ENCODE data around the gene NEUROD2. TPM values are rescaled to one million over a fixed set of nuclear protein-coding genes. Genes with fewer than 3 reads are reported as not detected.

Gene NEUROD2
- total RNA-seq, 1 donor = not detected

GRCh38 chr17:39606434-39607056 is 1.2 kb downstream of the NEUROD2 start:
- TF ChIP-seq CTCF (IDR thresholded peaks at IDR 0.05; ENCODE audit: insufficient read depth, low read depth, low read length) = no peak
- no peak for DNase-seq (ENCODE audit: low read depth)
- no peak overlapping the region for H3K4me3 ChIP-seq (ENCODE audit: low read depth, low read length)

GRCh38 chr17:39605492-39606433 is 2.0 kb downstream of the NEUROD2 start:
- no peak for TF ChIP-seq CTCF (IDR thresholded peaks at IDR 0.05; ENCODE audit: insufficient read depth, low read depth, low read length)
- H3K4me3 ChIP-seq (ENCODE audit: low read depth, low read length) = no peak overlapping the region
- no peak for DNase-seq (ENCODE audit: low read depth)

GRCh38 chr17:39604911-39605491 is 2.7 kb downstream of the NEUROD2 start:
- H3K4me3 ChIP-seq (ENCODE audit: low read depth, low read length) = no peak overlapping the region
- no peak for TF ChIP-seq CTCF (IDR thresholded peaks at IDR 0.05; ENCODE audit: insufficient read depth, low read depth, low read length)
- no peak for DNase-seq (ENCODE audit: low read depth)

- no peak for TF ChIP-seq CTCF (IDR thresholded peaks at IDR 0.05; ENCODE audit: insufficient read depth, low read depth, low read length)
- DNase-seq (ENCODE audit: low read depth) = no peak
- no peak overlapping the region for H3K4me3 ChIP-seq (ENCODE audit: low read depth, low read length)
Measured at GRCh38 chr17:39603304-39604016, 4.3 kb downstream of the NEUROD2 start.

- no peak overlapping the region for H3K4me3 ChIP-seq (ENCODE audit: low read depth, low read length)
- DNase-seq (ENCODE audit: low read depth) = no peak
- TF ChIP-seq CTCF (IDR thresholded peaks at IDR 0.05; ENCODE audit: insufficient read depth, low read depth, low read length) = no peak
Measured at GRCh38 chr17:39602533-39603303, 5.0 kb downstream of the NEUROD2 start.

Measured in fibroblast of villous mesenchyme (primary cell).